SK-N-SH treated with all-trans-retinoic acid at 6 μM for 48 hours (cell line): ENCODE data around the gene SLC25A52.

Experiments
- ISL1 ChIP-seq: fragments of 250-450 bp; sonication (Bioruptor Pico); IDR thresholded peaks from 2 replicates; pipeline ENCODE4 v2.1.2; 2022; ENCODE audit warnings: mild to moderate bottlenecking, moderate library complexity
- RARB ChIP-seq: fragments of 250-450 bp; sonication (Bioruptor Pico); IDR thresholded peaks from 2 replicates; pipeline ENCODE4 v1.8.0; 2021; ENCODE audit warnings: mild to moderate bottlenecking, moderate library complexity
- SNAI2 ChIP-seq: fragments of 250-450 bp; sonication (Bioruptor Pico); IDR thresholded peaks from 2 replicates; pipeline ENCODE4 v1.5.0; 2020; ENCODE audit warnings: mild to moderate bottlenecking, moderate library complexity
- ZC3H10 ChIP-seq: fragments of 250-450 bp; sonication (Bioruptor Pico); IDR thresholded peaks from 2 replicates; pipeline ENCODE4 v1.5.1; 2021; ENCODE audit warnings: mild to moderate bottlenecking, moderate library complexity
- ZFP3 ChIP-seq: fragments of 250-450 bp; sonication (Bioruptor Pico); IDR thresholded peaks from 2 replicates; pipeline ENCODE4 v1.5.0; 2020; ENCODE audit warnings: mild to moderate bottlenecking, moderate library complexity
- TF ChIP-seq, protein P1 (sequence below): fragments of 250-450 bp; sonication (Bioruptor Pico); IDR thresholded peaks from 2 replicates; pipeline ENCODE4 v1.8.0; 2020; ENCODE audit warnings: mild to moderate bottlenecking, moderate library complexity, borderline replicate concordance
- TF ChIP-seq, protein P2 (sequence below): fragments of 250-450 bp; sonication (Bioruptor Pico); IDR thresholded peaks from 2 replicates; pipeline ENCODE4 v1.8.0; 2021; ENCODE audit warnings: low read depth, mild to moderate bottlenecking, moderate library complexity, borderline replicate concordance
- TF ChIP-seq, protein P3 (sequence below): fragments of 250-450 bp; sonication (Bioruptor Pico); IDR thresholded peaks from 2 replicates; pipeline ENCODE4 v1.5.0; 2020; ENCODE audit warnings: mild to moderate bottlenecking, moderate library complexity

DNA sequence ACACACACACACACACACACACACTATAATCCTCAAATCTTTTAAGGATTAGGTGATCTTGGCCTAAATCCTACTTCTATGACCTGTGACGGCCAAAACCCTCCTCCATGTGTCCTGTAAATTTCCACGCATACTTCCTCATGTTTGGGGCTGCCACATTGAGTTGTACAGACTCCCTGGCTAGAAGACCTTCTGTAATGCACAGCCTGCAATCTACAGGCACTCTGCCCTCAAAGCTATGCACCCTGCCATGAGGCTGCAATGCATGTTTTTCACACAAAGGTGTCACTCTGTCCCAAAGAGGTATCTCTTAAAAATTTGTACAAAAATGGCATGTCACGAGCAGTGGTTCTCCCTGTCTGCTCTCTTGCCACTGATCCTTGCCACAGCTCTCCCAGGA is 49.9 kb downstream of the SLC25A52 start:
- TF ChIP-seq, protein P1, sequence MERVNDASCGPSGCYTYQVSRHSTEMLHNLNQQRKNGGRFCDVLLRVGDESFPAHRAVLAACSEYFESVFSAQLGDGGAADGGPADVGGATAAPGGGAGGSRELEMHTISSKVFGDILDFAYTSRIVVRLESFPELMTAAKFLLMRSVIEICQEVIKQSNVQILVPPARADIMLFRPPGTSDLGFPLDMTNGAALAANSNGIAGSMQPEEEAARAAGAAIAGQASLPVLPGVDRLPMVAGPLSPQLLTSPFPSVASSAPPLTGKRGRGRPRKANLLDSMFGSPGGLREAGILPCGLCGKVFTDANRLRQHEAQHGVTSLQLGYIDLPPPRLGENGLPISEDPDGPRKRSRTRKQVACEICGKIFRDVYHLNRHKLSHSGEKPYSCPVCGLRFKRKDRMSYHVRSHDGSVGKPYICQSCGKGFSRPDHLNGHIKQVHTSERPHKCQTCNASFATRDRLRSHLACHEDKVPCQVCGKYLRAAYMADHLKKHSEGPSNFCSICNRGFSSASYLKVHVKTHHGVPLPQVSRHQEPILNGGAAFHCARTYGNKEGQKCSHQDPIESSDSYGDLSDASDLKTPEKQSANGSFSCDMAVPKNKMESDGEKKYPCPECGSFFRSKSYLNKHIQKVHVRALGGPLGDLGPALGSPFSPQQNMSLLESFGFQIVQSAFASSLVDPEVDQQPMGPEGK (CRISPR knock-in tag): no peak
- TF ChIP-seq ZFP3 (no peak), ISL1 (CRISPR knock-in tag) (no peak), SNAI2 (CRISPR knock-in tag) (no peak), ZC3H10 (no peak), RARB (CRISPR knock-in tag) (no peak)
- TF ChIP-seq, protein P2, sequence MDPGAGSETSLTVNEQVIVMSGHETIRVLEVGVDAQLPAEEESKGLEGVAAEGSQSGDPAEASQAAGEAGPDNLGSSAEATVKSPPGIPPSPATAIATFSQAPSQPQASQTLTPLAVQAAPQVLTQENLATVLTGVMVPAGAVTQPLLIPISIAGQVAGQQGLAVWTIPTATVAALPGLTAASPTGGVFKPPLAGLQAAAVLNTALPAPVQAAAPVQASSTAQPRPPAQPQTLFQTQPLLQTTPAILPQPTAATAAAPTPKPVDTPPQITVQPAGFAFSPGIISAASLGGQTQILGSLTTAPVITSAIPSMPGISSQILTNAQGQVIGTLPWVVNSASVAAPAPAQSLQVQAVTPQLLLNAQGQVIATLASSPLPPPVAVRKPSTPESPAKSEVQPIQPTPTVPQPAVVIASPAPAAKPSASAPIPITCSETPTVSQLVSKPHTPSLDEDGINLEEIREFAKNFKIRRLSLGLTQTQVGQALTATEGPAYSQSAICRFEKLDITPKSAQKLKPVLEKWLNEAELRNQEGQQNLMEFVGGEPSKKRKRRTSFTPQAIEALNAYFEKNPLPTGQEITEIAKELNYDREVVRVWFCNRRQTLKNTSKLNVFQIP (CRISPR knock-in tag): no peak
- TF ChIP-seq, protein P3, sequence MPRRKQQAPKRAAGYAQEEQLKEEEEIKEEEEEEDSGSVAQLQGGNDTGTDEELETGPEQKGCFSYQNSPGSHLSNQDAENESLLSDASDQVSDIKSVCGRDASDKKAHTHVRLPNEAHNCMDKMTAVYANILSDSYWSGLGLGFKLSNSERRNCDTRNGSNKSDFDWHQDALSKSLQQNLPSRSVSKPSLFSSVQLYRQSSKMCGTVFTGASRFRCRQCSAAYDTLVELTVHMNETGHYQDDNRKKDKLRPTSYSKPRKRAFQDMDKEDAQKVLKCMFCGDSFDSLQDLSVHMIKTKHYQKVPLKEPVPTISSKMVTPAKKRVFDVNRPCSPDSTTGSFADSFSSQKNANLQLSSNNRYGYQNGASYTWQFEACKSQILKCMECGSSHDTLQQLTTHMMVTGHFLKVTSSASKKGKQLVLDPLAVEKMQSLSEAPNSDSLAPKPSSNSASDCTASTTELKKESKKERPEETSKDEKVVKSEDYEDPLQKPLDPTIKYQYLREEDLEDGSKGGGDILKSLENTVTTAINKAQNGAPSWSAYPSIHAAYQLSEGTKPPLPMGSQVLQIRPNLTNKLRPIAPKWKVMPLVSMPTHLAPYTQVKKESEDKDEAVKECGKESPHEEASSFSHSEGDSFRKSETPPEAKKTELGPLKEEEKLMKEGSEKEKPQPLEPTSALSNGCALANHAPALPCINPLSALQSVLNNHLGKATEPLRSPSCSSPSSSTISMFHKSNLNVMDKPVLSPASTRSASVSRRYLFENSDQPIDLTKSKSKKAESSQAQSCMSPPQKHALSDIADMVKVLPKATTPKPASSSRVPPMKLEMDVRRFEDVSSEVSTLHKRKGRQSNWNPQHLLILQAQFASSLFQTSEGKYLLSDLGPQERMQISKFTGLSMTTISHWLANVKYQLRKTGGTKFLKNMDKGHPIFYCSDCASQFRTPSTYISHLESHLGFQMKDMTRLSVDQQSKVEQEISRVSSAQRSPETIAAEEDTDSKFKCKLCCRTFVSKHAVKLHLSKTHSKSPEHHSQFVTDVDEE (CRISPR knock-in tag): no peak
